PFSK-1 (cell line): ENCODE data around the gene ATG2A.

Experiments
- POLR2AphosphoS5 ChIP-seq: IDR thresholded peaks from 2 replicates; pipeline ENCODE4 v1.6.1; 2012; ENCODE audit warnings: low read depth, mild to moderate bottlenecking, control low read depth, low read length, moderate library complexity
- REST ChIP-seq, 2 experiments: IDR thresholded peaks; 2 replicates each; pipeline versions ENCODE4 v1.6.1 to v1.8.0; 2011 to 2012; ENCODE audit warnings: low read depth in 2 of 2, low read length in 2 of 2, control low read depth in 1 of 2, inconsistent platforms in 1 of 2, mild to moderate bottlenecking in 1 of 2, moderate library complexity in 1 of 2; ENCODE audit not compliant: insufficient read depth in 1 of 2
- SIN3A ChIP-seq: IDR thresholded peaks from 2 replicates; pipeline ENCODE4 v1.6.1; 2012; ENCODE audit warnings: mild to moderate bottlenecking, low read length, moderate library complexity, borderline replicate concordance; ENCODE audit not compliant: insufficient read depth
- TAF1 ChIP-seq: IDR thresholded peaks from 2 replicates; pipeline ENCODE4 v1.6.1; 2012; ENCODE audit warnings: low read length, control low read depth, borderline replicate concordance; ENCODE audit not compliant: insufficient read depth

GRCh38 chr11:64951529-64951928 is 34.5 kb upstream of the ATG2A start:
- no peak for TF ChIP-seq SIN3A
- no peak for TF ChIP-seq TAF1
- no peak for TF ChIP-seq POLR2AphosphoS5
- TF ChIP-seq REST (IDR thresholded peaks at IDR 0.05; ENCODE audit: insufficient read depth in 1 of 2, low read depth in 2 of 2, low read length in 2 of 2), result no peak
